B cell (primary cell): Measurements from ENCODE around the gene DHRS4. TPM values are rescaled to one million over a fixed set of nuclear protein-coding genes. Genes with fewer than 3 reads are reported as not detected.

Source experiments
- ATAC-seq: fragments of 200-7000 bp; cut with Tn5 transposase; one replicate; pipeline ENCODE4 v1.10.0; 2021; ENCODE audit warnings: low read depth, mild to moderate bottlenecking, moderate number of reproducible peaks, moderate library complexity
- CTCF ChIA-PET: fragments of 350-600 bp; sonication (Branson Sonifier 250); formaldehyde crosslinking; loops from one replicate; lab custom pipeline; 2021; ENCODE audit warnings: antibody characterized with exemption, inconsistent platforms; lab: Charles Lee
- POLR2A ChIA-PET: fragments of 350-600 bp; sonication (Branson Sonifier 250); formaldehyde crosslinking; loops from one replicate; lab custom pipeline; 2021; ENCODE audit warnings: antibody characterized with exemption; lab: Charles Lee
- DNase-seq: peaks from one replicate; pipeline ENCODE4 v3.0.0; 2013
- H2AFZ ChIP-seq: 2 replicates; pipeline ENCODE4 v1.6.1; 2012; ENCODE audit warnings: mild to moderate bottlenecking, low read depth, low read length; ENCODE audit not compliant: insufficient read depth, poor library complexity, severe bottlenecking
- H3K27ac ChIP-seq, 2 donors: 1 replicate in 1 of 2; 2 replicates in 1 of 2; pipeline ENCODE4 v1.5.1; 2012 to 2013; ENCODE audit warnings: low read length in 2 of 2, mild to moderate bottlenecking in 2 of 2, moderate library complexity in 1 of 2
- H3K27me3 ChIP-seq, 4 experiments: fragments of 200-600 bp in 1 of 4; sonication (generic) in 1 of 4; replicated peaks in 1 of 4; 1 replicate in 2 of 4; 2 replicates in 2 of 4; pipeline versions ENCODE4 v1.6.1 to v1.7.0; 2013 to 2016; ENCODE audit warnings: low read length in 3 of 4, mild to moderate bottlenecking in 2 of 4, mixed read lengths in 1 of 4, moderate library complexity in 1 of 4; ENCODE audit not compliant: insufficient read depth in 4 of 4, control insufficient read depth in 3 of 4; ENCODE audit errors: control extremely low read depth in 1 of 4
- H3K36me3 ChIP-seq, 2 experiments: replicated peaks in 1 of 2; 1 replicate in 1 of 2; 2 replicates in 1 of 2; pipeline versions ENCODE4 v1.6.1 to v1.7.1; 2013; ENCODE audit warnings: low read length in 1 of 2; ENCODE audit not compliant: insufficient read depth in 2 of 2, control insufficient read depth in 1 of 2; ENCODE audit errors: control extremely low read depth in 1 of 2, extremely low read depth in 1 of 2
- H3K4me1 ChIP-seq, 2 donors: fragments of 200-600 bp in 1 of 2; sonication (generic) in 1 of 2; 1 replicate in 1 of 2; 2 replicates in 1 of 2; pipeline versions ENCODE4 v1.5.1 to v1.6.1; 2013 to 2017; ENCODE audit warnings: low read length in 2 of 2; ENCODE audit not compliant: control insufficient read depth in 2 of 2, insufficient read depth in 2 of 2
- H3K4me2 ChIP-seq: replicated peaks from 2 replicates; pipeline ENCODE3; 2012; ENCODE audit warnings: mild to moderate bottlenecking, low read depth, low read length; ENCODE audit not compliant: poor library complexity, severe bottlenecking
- H3K4me3 ChIP-seq, 5 experiments: fragments of 200-600 bp in 1 of 5; sonication (generic) in 1 of 5; 1 replicate in 3 of 5; 2 replicates in 2 of 5; pipeline versions ENCODE4 v1.5.1 to v1.7.0; 2011 to 2016; ENCODE audit warnings: low read length in 4 of 5, mild to moderate bottlenecking in 4 of 5, low read depth in 2 of 5, control low read depth in 1 of 5, moderate library complexity in 1 of 5; ENCODE audit not compliant: insufficient read depth in 1 of 5; ENCODE audit errors: control extremely low read depth in 1 of 5, extremely low read depth in 1 of 5
- H3K79me2 ChIP-seq: fragments of 200-600 bp; sonication (generic); one replicate; pipeline ENCODE4 v1.6.0; 2016; ENCODE audit warnings: low read length; ENCODE audit not compliant: control insufficient read depth, insufficient read depth
- H3K9ac ChIP-seq: fragments of 200-600 bp; sonication (generic); 2 replicates; pipeline ENCODE4 v1.6.1; 2017; ENCODE audit warnings: mild to moderate bottlenecking, low read length, moderate library complexity
- H3K9me3 ChIP-seq, 3 donors: one replicate each; pipeline versions ENCODE4 v1.6.1 to v1.7.1; 2013; ENCODE audit warnings: low read length in 2 of 3; ENCODE audit not compliant: control insufficient read depth in 2 of 3, insufficient read depth in 1 of 3; ENCODE audit errors: control extremely low read depth in 1 of 3
- H4K20me1 ChIP-seq: 2 replicates; pipeline ENCODE4 v1.6.0; 2012; ENCODE audit warnings: mild to moderate bottlenecking, low read length; ENCODE audit not compliant: insufficient read depth, control insufficient read depth, poor library complexity, severe bottlenecking
- H3K27ac Mint-ChIP-seq: one replicate; pipeline ENCODE4 v1.8.0; 2021; ENCODE audit warnings: mixed read lengths
- H3K27me3 Mint-ChIP-seq: one replicate; pipeline ENCODE4 v1.8.0; 2021; ENCODE audit warnings: mixed read lengths
- H3K4me1 Mint-ChIP-seq: one replicate; pipeline ENCODE4 v1.8.0; 2021; ENCODE audit warnings: mixed read lengths
- H3K4me3 Mint-ChIP-seq: one replicate; pipeline ENCODE4 v1.8.0; 2021; ENCODE audit warnings: mixed read lengths
- H3K9me3 Mint-ChIP-seq: one replicate; pipeline ENCODE4 v1.8.0; 2022; ENCODE audit warnings: mixed read lengths; ENCODE audit not compliant: insufficient read depth
- EZH2 ChIP-seq: IDR thresholded peaks from 2 replicates; pipeline ENCODE4 v1.6.1; 2012; ENCODE audit warnings: borderline replicate concordance, low read depth, mild to moderate bottlenecking, moderate library complexity, low read length; ENCODE audit not compliant: insufficient read depth, poor library complexity, severe bottlenecking
- WGBS: methylation state at CpG from one replicate; pipeline ENCODE4 v1.1.5; 2013; ENCODE audit warnings: missing lambda C conversion rate; ENCODE audit not compliant: insufficient coverage; 5-methylcytosine and 5-hydroxymethylcytosine counted together
- intact Hi-C: fragments of 100-400 bp; cut with micrococcal nuclease; formaldehyde crosslinking; loops from one replicate; pipeline ENCODE4 v1.10.0; 2022
- polyA plus RNA-seq: library from polyadenylated mRNA; depleted of rRNA; stranded (reverse); fragments of >200 nt; gene quantifications from 2 replicates; pipeline ENCODE4 v1.2.3, GENCODE V29; 2012
- total RNA-seq, 2 donors: library from RNA; stranded (reverse); fragments of 120-200 nt in 1 of 2; gene quantifications; 1 replicate in 1 of 2; 2 replicates in 1 of 2; pipeline versions ENCODE4 v1.2.3 to v1.2.4, GENCODE V29; 2013 to 2022
- TF ChIP-seq, protein P1 (sequence below): fragments of 200-600 bp; IDR thresholded peaks from one replicate; pipeline ENCODE4 v1.8.0; 2022; ENCODE audit warnings: antibody characterized with exemption, mild to moderate bottlenecking

The DHRS4 gene
- total and polyA plus RNA-seq, 2 donors (not counting 1 experiment from before 2014, with no cell fraction given): 15.6 to 16.2 TPM

- no peaks in the 10 kb centered on the region for H3K36me3 ChIP-seq
- H3K4me2 ChIP-seq: no peak overlapping the region
- H3K27ac ChIP-seq: no peak overlapping the region
- CTCF ChIA-PET: interaction anchor here (0.6 to 3.1 kb wide), 7 partner anchors 21 to 456 kb away, joined by 3 to 24 read pairs (median 3); partner anchors contain the start of gene DHRS4
- peaks cover 0 to 3% (median 0%) of the 10 kb centered on the region in 3 donors for H3K9me3 ChIP-seq
- H4K20me1 ChIP-seq: no peaks in the 10 kb centered on the region
- no peak for TF ChIP-seq EZH2
- TF ChIP-seq, protein P1, sequence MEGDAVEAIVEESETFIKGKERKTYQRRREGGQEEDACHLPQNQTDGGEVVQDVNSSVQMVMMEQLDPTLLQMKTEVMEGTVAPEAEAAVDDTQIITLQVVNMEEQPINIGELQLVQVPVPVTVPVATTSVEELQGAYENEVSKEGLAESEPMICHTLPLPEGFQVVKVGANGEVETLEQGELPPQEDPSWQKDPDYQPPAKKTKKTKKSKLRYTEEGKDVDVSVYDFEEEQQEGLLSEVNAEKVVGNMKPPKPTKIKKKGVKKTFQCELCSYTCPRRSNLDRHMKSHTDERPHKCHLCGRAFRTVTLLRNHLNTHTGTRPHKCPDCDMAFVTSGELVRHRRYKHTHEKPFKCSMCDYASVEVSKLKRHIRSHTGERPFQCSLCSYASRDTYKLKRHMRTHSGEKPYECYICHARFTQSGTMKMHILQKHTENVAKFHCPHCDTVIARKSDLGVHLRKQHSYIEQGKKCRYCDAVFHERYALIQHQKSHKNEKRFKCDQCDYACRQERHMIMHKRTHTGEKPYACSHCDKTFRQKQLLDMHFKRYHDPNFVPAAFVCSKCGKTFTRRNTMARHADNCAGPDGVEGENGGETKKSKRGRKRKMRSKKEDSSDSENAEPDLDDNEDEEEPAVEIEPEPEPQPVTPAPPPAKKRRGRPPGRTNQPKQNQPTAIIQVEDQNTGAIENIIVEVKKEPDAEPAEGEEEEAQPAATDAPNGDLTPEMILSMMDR: no peak
- intact Hi-C loops: no loop called here
- Mint-ChIP-seq H3K27me3 (peaks cover 5% of the 10 kb centered on the region), H3K4me3 (no peak overlapping the region), H3K4me1 (no peaks in the 10 kb centered on the region), H3K9me3 (no peaks in the 10 kb centered on the region), H3K27ac (no peak overlapping the region)
- H3K4me1 ChIP-seq: no peaks in the 10 kb centered on the region
- no peak overlapping the region for H3K9ac ChIP-seq
- WGBS: 91% methylated on average over 4 of the region's 4 CpGs
- H3K79me2 ChIP-seq: no peaks in the 10 kb centered on the region
- POLR2A ChIA-PET: interaction anchor here (0.6 kb wide), 1 partner anchor 1318 kb away, joined by 3 read pairs; no protein-coding TSS in a partner anchor
- no peak overlapping the region for H3K4me3 ChIP-seq
- DNase-seq (no peak), ATAC-seq (no peak)
- no peak overlapping the region for H2AFZ ChIP-seq
- H3K27me3 ChIP-seq: no peaks in the 10 kb centered on the region
These were observed 22.8 kb upstream of the DHRS4 start for GRCh38 chr14:23930742-23931141.

GRCh38 chr14:23931721-23932289, 21.8 kb upstream of the DHRS4 start:
- H3K9me3 Mint-ChIP-seq: no peaks in the 10 kb centered on the region
- Histone ChIP-seq H3K9me3 (peaks cover 0 to 3% (median 0%) of the 10 kb centered on the region in 3 donors), H3K4me2 (no peak overlapping the region), H4K20me1 (no peaks in the 10 kb centered on the region), H3K9ac (no peak overlapping the region), H3K4me1 (no peaks in the 10 kb centered on the region), H3K36me3 (no peaks in the 10 kb centered on the region), H3K4me3 (no peak overlapping the region), H2AFZ (no peak overlapping the region), H3K79me2 (no peaks in the 10 kb centered on the region), H3K27me3 (no peaks in the 10 kb centered on the region), H3K27ac (no peak overlapping the region)
- ATAC-seq (no peak), DNase-seq (no peak)
- H3K4me3 Mint-ChIP-seq: no peak overlapping the region
- H3K27me3 Mint-ChIP-seq: peaks cover 5% of the 10 kb centered on the region
- intact Hi-C loops: no loop called here
- WGBS: no CpG with 5 or more reads among the region's 6 CpGs
- H3K4me1 Mint-ChIP-seq: no peaks in the 10 kb centered on the region
- no peak for TF ChIP-seq EZH2
- TF ChIP-seq, protein P1: no peak
- ChIA-PET POLR2A (no interaction called here), CTCF (interaction anchor here (2.1 to 3.1 kb wide), 3 partner anchors 9 to 342 kb away, joined by 6 to 24 read pairs (median 15); no protein-coding TSS in a partner anchor)
- no peak overlapping the region for H3K27ac Mint-ChIP-seq
